WTC11 (cell line): ENCODE data around the gene MED8. TPM values are rescaled to one million over a fixed set of nuclear protein-coding genes. Genes with fewer than 3 reads are reported as not detected.
A peak's percentile ranks its signal among the peaks of the same experiment; 100 is the strongest.

Experiments used
- ATAC-seq: fragments of 200-7000 bp; cut with Tn5 transposase; 2 replicates; pipeline ENCODE4 v1.10.0; 2021; ENCODE audit warnings: mild to moderate bottlenecking, moderate library complexity
- CTCF ChIA-PET: fragments of 300-600 bp; sonication (Branson Sonifier 250); formaldehyde crosslinking; loops from one replicate; lab custom pipeline; 2021; ENCODE audit warnings: antibody characterized with exemption; lab: Charles Lee
- POLR2A ChIA-PET: fragments of 350-600 bp; sonication (Branson Sonifier 250); formaldehyde crosslinking; loops from one replicate; lab custom pipeline; 2021; ENCODE audit warnings: antibody characterized with exemption; lab: Charles Lee
- DNase-seq: peaks from one replicate; pipeline ENCODE4 v3.0.0; 2021; ENCODE audit warnings: low spot score
- H3K27ac Mint-ChIP-seq: 2 replicates; pipeline ENCODE4 v1.8.0; 2021; ENCODE audit warnings: mixed read lengths
- H3K27me3 Mint-ChIP-seq: 2 replicates; pipeline ENCODE4 v1.8.0; 2021; ENCODE audit warnings: low read depth, mild to moderate bottlenecking, moderate library complexity, mixed read lengths
- H3K36me3 Mint-ChIP-seq: 2 replicates; pipeline ENCODE4 v1.8.0; 2021; ENCODE audit warnings: mixed read lengths
- H3K4me1 Mint-ChIP-seq: 2 replicates; pipeline ENCODE4 v1.8.0; 2022; ENCODE audit warnings: mixed read lengths
- H3K4me3 Mint-ChIP-seq: 2 replicates; pipeline ENCODE4 v1.8.0; 2021; ENCODE audit warnings: mild to moderate bottlenecking, moderate library complexity, mixed read lengths
- H3K9me3 Mint-ChIP-seq: 2 replicates; pipeline ENCODE4 v1.8.0; 2021; ENCODE audit warnings: mixed read lengths
- ATF1 ChIP-seq: sonication (generic); formaldehyde crosslinking; IDR thresholded peaks from 2 replicates; pipeline ENCODE4 v1.8.1; 2023; ENCODE audit warnings: mild to moderate bottlenecking, moderate library complexity, missing genetic modification reagents
- ETV6 ChIP-seq: sonication (generic); formaldehyde crosslinking; IDR thresholded peaks from 2 replicates; pipeline ENCODE4 v1.8.1; 2022; ENCODE audit warnings: mild to moderate bottlenecking, missing genetic modification reagents
- FOXK1 ChIP-seq: sonication (generic); formaldehyde crosslinking; IDR thresholded peaks from 2 replicates; pipeline ENCODE4 v1.8.0; 2022; ENCODE audit warnings: mild to moderate bottlenecking, moderate library complexity, missing genetic modification reagents
- GABPB1 ChIP-seq: sonication (generic); formaldehyde crosslinking; IDR thresholded peaks from 2 replicates; pipeline ENCODE4 v1.8.1; 2023; ENCODE audit warnings: mild to moderate bottlenecking, missing genetic modification reagents
- GRHL2 ChIP-seq: fragments of 250-450 bp; sonication (Bioruptor Pico); IDR thresholded peaks from 2 replicates; pipeline ENCODE4 v1.8.0; 2022; ENCODE audit warnings: mild to moderate bottlenecking, moderate library complexity; ENCODE audit not compliant: insufficient replicate concordance, severe bottlenecking
- IRF1 ChIP-seq: sonication (generic); formaldehyde crosslinking; IDR thresholded peaks from 2 replicates; pipeline ENCODE4 v1.8.0; 2023; ENCODE audit warnings: missing genetic modification reagents
- JAZF1 ChIP-seq: fragments of 250-450 bp; sonication (Bioruptor Pico); IDR thresholded peaks from 2 replicates; pipeline ENCODE4 v1.9.0; 2021; ENCODE audit warnings: moderate library complexity, mild to moderate bottlenecking, inconsistent platforms
- MAX ChIP-seq: sonication (generic); formaldehyde crosslinking; IDR thresholded peaks from 2 replicates; pipeline ENCODE4 v1.8.0; 2022; ENCODE audit warnings: mild to moderate bottlenecking, missing genetic modification reagents
- NFE2L1 ChIP-seq: sonication (generic); formaldehyde crosslinking; IDR thresholded peaks from 2 replicates; pipeline ENCODE4 v1.8.1; 2023; ENCODE audit warnings: missing genetic modification reagents
- NR3C1 ChIP-seq: sonication (generic); formaldehyde crosslinking; conservative IDR thresholded peaks from 2 replicates; pipeline ENCODE4 v1.8.1; 2023; ENCODE audit warnings: low read depth, mild to moderate bottlenecking, missing genetic modification reagents
- PRRX2 ChIP-seq: fragments of 250-450 bp; sonication (Bioruptor Pico); IDR thresholded peaks from 2 replicates; pipeline ENCODE4 v1.8.0; 2021; ENCODE audit warnings: mild to moderate bottlenecking
- RELA ChIP-seq: sonication (generic); formaldehyde crosslinking; IDR thresholded peaks from 2 replicates; pipeline ENCODE4 v1.8.1; 2022; ENCODE audit warnings: missing genetic modification reagents, mild to moderate bottlenecking, borderline replicate concordance
- SMAD4 ChIP-seq: sonication (generic); formaldehyde crosslinking; IDR thresholded peaks from 2 replicates; pipeline ENCODE4 v1.8.0; 2022; ENCODE audit warnings: mild to moderate bottlenecking, missing genetic modification reagents
- SOX15 ChIP-seq: fragments of 250-450 bp; sonication (Bioruptor Pico); IDR thresholded peaks from 2 replicates; pipeline ENCODE4 v1.9.0; 2021; ENCODE audit warnings: mild to moderate bottlenecking
- USF1 ChIP-seq: sonication (generic); formaldehyde crosslinking; IDR thresholded peaks from 2 replicates; pipeline ENCODE4 v1.8.0; 2022; ENCODE audit warnings: mild to moderate bottlenecking, missing genetic modification reagents
- ZNF219 ChIP-seq: sonication (generic); formaldehyde crosslinking; IDR thresholded peaks from 2 replicates; pipeline ENCODE4 v1.8.0; 2023; ENCODE audit warnings: missing genetic modification reagents, mild to moderate bottlenecking, borderline replicate concordance
- ZNF423 ChIP-seq: fragments of 250-450 bp; sonication (Bioruptor Pico); IDR thresholded peaks from 2 replicates; pipeline ENCODE4 v2.1.2; 2022; ENCODE audit warnings: mild to moderate bottlenecking, moderate library complexity
- ZNF512 ChIP-seq: sonication (generic); formaldehyde crosslinking; IDR thresholded peaks from 2 replicates; pipeline ENCODE4 v1.8.1; 2022; ENCODE audit warnings: missing genetic modification reagents, borderline replicate concordance
- ZNF671 ChIP-seq: fragments of 250-450 bp; sonication (Bioruptor Pico); IDR thresholded peaks from 2 replicates; pipeline ENCODE4 v1.8.0; 2021; ENCODE audit warnings: mild to moderate bottlenecking
- total RNA-seq: library from RNA; stranded (reverse); gene quantifications from 3 replicates; pipeline ENCODE4 v1.2.3, GENCODE V29; 2021
- TF ChIP-seq, protein P1 (sequence below): fragments of 250-450 bp; sonication (Bioruptor Pico); IDR thresholded peaks from 2 replicates; pipeline ENCODE4 v2.1.2; 2022; ENCODE audit warnings: mild to moderate bottlenecking, moderate library complexity
- TF ChIP-seq, protein P2 (sequence below): fragments of 250-450 bp; sonication (Bioruptor Pico); IDR thresholded peaks from 2 replicates; pipeline ENCODE4 v1.9.0; 2021; ENCODE audit warnings: mild to moderate bottlenecking
- TF ChIP-seq, protein P3 (sequence below): sonication (generic); formaldehyde crosslinking; IDR thresholded peaks from 2 replicates; pipeline ENCODE4 v1.8.1; 2022; ENCODE audit warnings: mild to moderate bottlenecking, missing genetic modification reagents, moderate library complexity, borderline replicate concordance
- TF ChIP-seq, protein P4 (sequence below): fragments of 250-450 bp; sonication (Bioruptor Pico); conservative IDR thresholded peaks from 2 replicates; pipeline ENCODE4 v1.9.0; 2021; ENCODE audit warnings: mild to moderate bottlenecking
- TF ChIP-seq, protein P5 (sequence below): sonication (generic); formaldehyde crosslinking; IDR thresholded peaks from 2 replicates; pipeline ENCODE4 v1.8.1; 2023; ENCODE audit warnings: mild to moderate bottlenecking, missing genetic modification reagents, moderate library complexity

MED8 gene
- total RNA-seq, 1 experiment from 2014 or later: 17.7 TPM

- ATAC-seq: no peak
- CTCF ChIA-PET: interaction anchor here (2.9 kb wide), 1 partner anchor 7 kb away, joined by 22 read pairs; the partner anchor contains the start of gene CDC20
- POLR2A ChIA-PET: interaction anchor here (1.3 kb wide), 1 partner anchor 7 kb away, joined by 6 read pairs; the partner anchor contains the start of gene CDC20
These were observed 38.6 kb downstream of the MED8 start for GRCh38 chr1:43350976-43351375.

DNA sequence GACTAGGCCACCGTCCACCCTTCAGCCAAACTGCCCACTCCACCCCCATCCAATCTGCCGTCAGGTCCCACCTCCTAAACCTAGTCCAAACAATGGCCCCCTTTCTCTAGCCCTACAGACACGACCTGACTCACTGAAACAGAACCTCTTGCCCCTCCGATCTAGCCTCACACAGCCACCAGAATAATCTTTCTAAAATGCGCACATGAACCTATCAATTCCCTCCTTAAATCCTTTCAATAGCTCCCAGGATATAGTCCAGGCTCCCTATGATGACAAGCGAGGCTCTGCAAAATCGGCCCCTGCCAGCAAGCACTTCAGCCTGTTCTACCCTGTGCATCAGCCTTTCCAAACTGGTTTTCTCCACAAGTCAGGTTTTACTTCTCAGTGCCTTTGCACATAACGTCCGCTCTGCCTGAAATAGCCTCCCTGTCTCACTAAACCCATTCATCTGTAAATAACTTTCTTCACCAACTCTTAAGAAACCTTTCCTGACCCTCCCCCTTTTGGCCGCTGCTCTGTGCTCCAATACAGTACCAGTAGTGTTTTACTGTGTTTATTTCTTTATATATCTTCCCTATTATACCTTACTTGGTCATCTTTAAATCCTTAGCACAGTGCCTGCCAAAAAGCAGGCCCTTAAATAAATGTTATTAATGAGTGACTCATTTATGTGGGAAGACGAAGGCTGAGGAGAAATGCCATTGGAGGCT, 39.9 kb downstream of the MED8 start:
- Mint-ChIP-seq H3K4me1 (peaks cover 25% of the 10 kb centered on the region), H3K27me3 (peaks cover 16% of the 10 kb centered on the region), H3K9me3 (no peaks in the 10 kb centered on the region), H3K27ac (peak overlapping the region; percentile 95), H3K4me3 (peak overlapping the region; percentile 72), H3K36me3 (no peaks in the 10 kb centered on the region; the same call in 1 of the 2 replicates)
- ATAC-seq (peak; percentile 0; the same call in 1 of the 2 replicates), DNase-seq (no peak)
- ChIA-PET POLR2A (interaction anchor here (1.3 to 1.8 kb wide), 3 partner anchors 9 to 79 kb away, joined by 6 to 21 read pairs (median 6); partner anchors contain the start of genes CDC20 and TMEM125), CTCF (interaction anchor here (1.5 to 2.9 kb wide), 3 partner anchors 9 to 65 kb away, joined by 8 to 22 read pairs (median 12); partner anchors contain the start of genes C1orf210 and CDC20)
- TF ChIP-seq SOX15 (CRISPR knock-in tag) (no peak), IRF1 (CRISPR knock-in tag) (no peak), MAX (CRISPR knock-in tag) (no peak), USF1 (no peak), ZNF512 (no peak), NFE2L1 (peak; percentile 73; the same call in 1 of the 2 replicates), ZNF671 (CRISPR knock-in tag) (no peak)
- TF ChIP-seq, protein P1, sequence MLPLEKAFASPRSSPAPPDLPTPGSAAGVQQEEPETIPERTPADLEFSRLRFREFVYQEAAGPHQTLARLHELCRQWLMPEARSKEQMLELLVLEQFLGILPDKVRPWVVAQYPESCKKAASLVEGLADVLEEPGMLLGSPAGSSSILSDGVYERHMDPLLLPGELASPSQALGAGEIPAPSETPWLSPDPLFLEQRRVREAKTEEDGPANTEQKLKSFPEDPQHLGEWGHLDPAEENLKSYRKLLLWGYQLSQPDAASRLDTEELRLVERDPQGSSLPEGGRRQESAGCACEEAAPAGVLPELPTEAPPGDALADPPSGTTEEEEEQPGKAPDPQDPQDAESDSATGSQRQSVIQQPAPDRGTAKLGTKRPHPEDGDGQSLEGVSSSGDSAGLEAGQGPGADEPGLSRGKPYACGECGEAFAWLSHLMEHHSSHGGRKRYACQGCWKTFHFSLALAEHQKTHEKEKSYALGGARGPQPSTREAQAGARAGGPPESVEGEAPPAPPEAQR: no peak

More at GRCh38 chr1:43350976-43351375, 38.6 kb downstream of the MED8 start:
- no peaks in the 10 kb centered on the region for H3K9me3 Mint-ChIP-seq
- H3K4me1 Mint-ChIP-seq: peaks cover 25% of the 10 kb centered on the region
- no peak overlapping the region for H3K4me3 Mint-ChIP-seq
- H3K36me3 Mint-ChIP-seq: peaks cover 2% of the 10 kb centered on the region
- no peak for DNase-seq
- no peak overlapping the region for H3K27ac Mint-ChIP-seq
- peaks cover 16% of the 10 kb centered on the region for H3K27me3 Mint-ChIP-seq
- TF ChIP-seq SMAD4 (CRISPR knock-in tag) (no peak), PRRX2 (CRISPR knock-in tag) (no peak), ZNF219 (CRISPR knock-in tag) (no peak), FOXK1 (CRISPR knock-in tag) (no peak), ATF1 (CRISPR knock-in tag) (no peak), NR3C1 (CRISPR knock-in tag) (no peak), RELA (CRISPR knock-in tag) (no peak), JAZF1 (CRISPR knock-in tag) (no peak), ETV6 (CRISPR knock-in tag) (no peak), MAX (CRISPR knock-in tag) (no peak), ZNF423 (CRISPR knock-in tag) (no peak), SOX15 (CRISPR knock-in tag) (no peak), GABPB1 (CRISPR knock-in tag) (no peak), GRHL2 (CRISPR knock-in tag) (no peak)
- TF ChIP-seq, protein P2, sequence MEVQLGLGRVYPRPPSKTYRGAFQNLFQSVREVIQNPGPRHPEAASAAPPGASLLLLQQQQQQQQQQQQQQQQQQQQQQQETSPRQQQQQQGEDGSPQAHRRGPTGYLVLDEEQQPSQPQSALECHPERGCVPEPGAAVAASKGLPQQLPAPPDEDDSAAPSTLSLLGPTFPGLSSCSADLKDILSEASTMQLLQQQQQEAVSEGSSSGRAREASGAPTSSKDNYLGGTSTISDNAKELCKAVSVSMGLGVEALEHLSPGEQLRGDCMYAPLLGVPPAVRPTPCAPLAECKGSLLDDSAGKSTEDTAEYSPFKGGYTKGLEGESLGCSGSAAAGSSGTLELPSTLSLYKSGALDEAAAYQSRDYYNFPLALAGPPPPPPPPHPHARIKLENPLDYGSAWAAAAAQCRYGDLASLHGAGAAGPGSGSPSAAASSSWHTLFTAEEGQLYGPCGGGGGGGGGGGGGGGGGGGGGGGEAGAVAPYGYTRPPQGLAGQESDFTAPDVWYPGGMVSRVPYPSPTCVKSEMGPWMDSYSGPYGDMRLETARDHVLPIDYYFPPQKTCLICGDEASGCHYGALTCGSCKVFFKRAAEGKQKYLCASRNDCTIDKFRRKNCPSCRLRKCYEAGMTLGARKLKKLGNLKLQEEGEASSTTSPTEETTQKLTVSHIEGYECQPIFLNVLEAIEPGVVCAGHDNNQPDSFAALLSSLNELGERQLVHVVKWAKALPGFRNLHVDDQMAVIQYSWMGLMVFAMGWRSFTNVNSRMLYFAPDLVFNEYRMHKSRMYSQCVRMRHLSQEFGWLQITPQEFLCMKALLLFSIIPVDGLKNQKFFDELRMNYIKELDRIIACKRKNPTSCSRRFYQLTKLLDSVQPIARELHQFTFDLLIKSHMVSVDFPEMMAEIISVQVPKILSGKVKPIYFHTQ (CRISPR knock-in tag): no peak
- TF ChIP-seq, protein P3, sequence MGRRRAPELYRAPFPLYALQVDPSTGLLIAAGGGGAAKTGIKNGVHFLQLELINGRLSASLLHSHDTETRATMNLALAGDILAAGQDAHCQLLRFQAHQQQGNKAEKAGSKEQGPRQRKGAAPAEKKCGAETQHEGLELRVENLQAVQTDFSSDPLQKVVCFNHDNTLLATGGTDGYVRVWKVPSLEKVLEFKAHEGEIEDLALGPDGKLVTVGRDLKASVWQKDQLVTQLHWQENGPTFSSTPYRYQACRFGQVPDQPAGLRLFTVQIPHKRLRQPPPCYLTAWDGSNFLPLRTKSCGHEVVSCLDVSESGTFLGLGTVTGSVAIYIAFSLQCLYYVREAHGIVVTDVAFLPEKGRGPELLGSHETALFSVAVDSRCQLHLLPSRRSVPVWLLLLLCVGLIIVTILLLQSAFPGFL: no peak
- TF ChIP-seq, protein P4, sequence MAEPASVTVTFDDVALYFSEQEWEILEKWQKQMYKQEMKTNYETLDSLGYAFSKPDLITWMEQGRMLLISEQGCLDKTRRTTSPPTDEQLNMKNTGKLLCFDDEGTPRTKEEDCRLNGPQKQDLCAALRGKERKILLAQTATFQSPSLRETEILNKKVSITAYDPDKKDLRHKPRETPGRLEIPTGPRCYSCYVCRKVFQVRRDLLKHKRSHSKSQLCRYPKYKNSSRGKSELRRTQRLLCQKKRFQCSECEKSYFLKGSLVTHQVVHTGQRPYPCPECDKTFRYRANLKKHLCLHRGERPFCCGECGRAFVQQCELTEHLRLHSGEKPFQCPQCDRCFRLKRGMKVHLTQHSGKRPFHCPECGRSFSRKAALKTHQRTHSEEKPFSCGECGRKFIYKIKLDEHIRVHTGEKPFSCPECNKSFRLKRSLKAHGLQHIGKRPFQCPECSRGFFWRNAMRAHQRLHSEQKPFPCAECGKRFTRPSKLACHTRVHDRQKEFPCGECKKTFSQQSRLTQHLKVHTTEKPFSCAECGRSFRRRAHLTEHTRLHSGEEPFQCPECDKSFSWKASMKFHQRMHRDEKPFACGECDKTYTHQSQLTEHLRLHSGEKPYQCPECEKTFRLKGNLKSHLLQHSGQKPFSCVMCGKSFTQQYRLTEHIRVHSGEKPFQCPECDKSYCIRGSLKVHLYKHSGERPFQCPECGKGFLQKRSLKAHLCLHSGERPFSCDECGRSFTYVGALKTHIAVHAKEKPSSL (CRISPR knock-in tag): no peak
- TF ChIP-seq, protein P5, sequence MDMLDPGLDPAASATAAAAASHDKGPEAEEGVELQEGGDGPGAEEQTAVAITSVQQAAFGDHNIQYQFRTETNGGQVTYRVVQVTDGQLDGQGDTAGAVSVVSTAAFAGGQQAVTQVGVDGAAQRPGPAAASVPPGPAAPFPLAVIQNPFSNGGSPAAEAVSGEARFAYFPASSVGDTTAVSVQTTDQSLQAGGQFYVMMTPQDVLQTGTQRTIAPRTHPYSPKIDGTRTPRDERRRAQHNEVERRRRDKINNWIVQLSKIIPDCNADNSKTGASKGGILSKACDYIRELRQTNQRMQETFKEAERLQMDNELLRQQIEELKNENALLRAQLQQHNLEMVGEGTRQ: no peak
